Keratinocyte (primary cell): Measurements from ENCODE around the gene THBS2. TPM values are rescaled to one million over a fixed set of nuclear protein-coding genes. Genes with fewer than 3 reads are reported as not detected.

Experiments
- DNase-seq: peaks from one replicate; pipeline ENCODE4 v3.0.0-alpha.2; 2011; ENCODE audit warnings: low read depth, missing footprints, low spot score
- FAIRE-seq: peaks from 2 replicates; lab custom pipeline; 2011; peaks lifted over from hg19 to GRCh38; lab: Jason Lieb, UNC
- H2AFZ ChIP-seq: 2 replicates; pipeline ENCODE4 v1.6.0; 2012; ENCODE audit warnings: low read length, control low read depth, inconsistent platforms; ENCODE audit not compliant: control insufficient read depth
- H3K27ac ChIP-seq: 2 replicates; pipeline ENCODE4 v1.5.1; 2011; ENCODE audit warnings: low read length; ENCODE audit not compliant: control insufficient read depth, insufficient read depth
- H3K27me3 ChIP-seq: 3 replicates; pipeline ENCODE4 v1.6.0; 2011; ENCODE audit warnings: low read length; ENCODE audit not compliant: control insufficient read depth, insufficient read depth; ENCODE audit errors: extremely low read depth
- H3K36me3 ChIP-seq, 2 experiments: 2 replicates in 1 of 2; 3 replicates in 1 of 2; pipeline ENCODE4 v1.5.1; 2011; ENCODE audit warnings: low read length in 2 of 2, mild to moderate bottlenecking in 1 of 2; ENCODE audit not compliant: control insufficient read depth in 2 of 2, insufficient read depth in 2 of 2; ENCODE audit errors: extremely low read depth in 1 of 2
- H3K4me1 ChIP-seq: 3 replicates; pipeline ENCODE4 v1.5.1; 2011; ENCODE audit warnings: low read length; ENCODE audit not compliant: control insufficient read depth, insufficient read depth; ENCODE audit errors: extremely low read depth
- H3K4me2 ChIP-seq: 3 replicates; pipeline ENCODE4 v1.6.0; 2011; ENCODE audit warnings: low read depth, low read length; ENCODE audit not compliant: control insufficient read depth, insufficient read depth; ENCODE audit errors: extremely low read depth
- H3K4me3 ChIP-seq, 3 experiments: fragments of 200-600 bp in 1 of 3; sonication (generic) in 1 of 3; 2 replicates in 2 of 3; 3 replicates in 1 of 3; pipeline ENCODE4 v1.5.1; 2011 to 2016; ENCODE audit warnings: low read length in 3 of 3, mild to moderate bottlenecking in 3 of 3, control low read depth in 2 of 3, inconsistent platforms in 1 of 3, low read depth in 1 of 3, mixed read lengths in 1 of 3, mixed run types in 1 of 3, moderate library complexity in 1 of 3; ENCODE audit not compliant: control insufficient read depth in 2 of 3, insufficient read depth in 2 of 3; ENCODE audit errors: extremely low read depth in 1 of 3
- H3K79me2 ChIP-seq: 2 replicates; pipeline ENCODE4 v1.6.0; 2012; ENCODE audit warnings: low read length; ENCODE audit not compliant: control insufficient read depth, insufficient read depth
- H3K9ac ChIP-seq: 3 replicates; pipeline ENCODE4 v1.6.0; 2011; ENCODE audit warnings: low read length; ENCODE audit not compliant: control insufficient read depth, insufficient read depth; ENCODE audit errors: extremely low read depth
- H3K9me1 ChIP-seq: 3 replicates; pipeline ENCODE4 v1.6.0; 2011; ENCODE audit warnings: low read length; ENCODE audit not compliant: control insufficient read depth, insufficient read depth; ENCODE audit errors: extremely low read depth
- H3K9me3 ChIP-seq: 2 replicates; pipeline ENCODE4 v1.5.1; 2012; ENCODE audit warnings: low read depth, low read length; ENCODE audit not compliant: control insufficient read depth
- H4K20me1 ChIP-seq: 3 replicates; pipeline ENCODE4 v1.6.0; 2011; ENCODE audit warnings: low read length; ENCODE audit not compliant: control insufficient read depth, insufficient read depth; ENCODE audit errors: extremely low read depth
- CTCF ChIP-seq, 3 experiments: IDR thresholded peaks in 1 of 3; conservative IDR thresholded peaks in 1 of 3; optimal IDR thresholded peaks in 1 of 3; 2 replicates in 2 of 3; 3 replicates in 1 of 3; pipeline versions ENCODE3 to v1.5.1; 2011; ENCODE audit warnings: low read length in 3 of 3, mild to moderate bottlenecking in 3 of 3, moderate library complexity in 2 of 3, control low read depth in 1 of 3, inconsistent platforms in 1 of 3; ENCODE audit not compliant: insufficient read depth in 2 of 3; ENCODE audit errors: extremely low read depth in 1 of 3
- EZH2 ChIP-seq: IDR thresholded peaks from one replicate; pipeline ENCODE4 v1.6.1; 2012; ENCODE audit warnings: inconsistent platforms, mild to moderate bottlenecking, low read length, moderate library complexity
- dilution Hi-C: fragments of 300-500 bp; cut with MboI; formaldehyde crosslinking; loops from one replicate; pipeline ENCODE4 v1.7.0; 2020; ENCODE audit warnings: low sequenced_read_pairs; ENCODE audit not compliant: extremely low pct_ligation_motif_present
- polyA plus RNA-seq, 5 experiments: library from polyadenylated mRNA; depleted of rRNA in 3 of 5; stranded (reverse) in 3 of 5; stranded (forward) in 1 of 5; unstranded in 1 of 5; fragments of >200 nt; gene quantifications; 1 replicate in 1 of 5; 2 replicates in 3 of 5; 3 replicates in 1 of 5; pipeline versions ENCODE4 v1.2.1 to v1.2.3, GENCODE V29; 2011 to 2012; ENCODE audit warnings: missing spikeins in 2 of 5, low read depth in 1 of 5, low replicate concordance in 1 of 5

The THBS2 gene
- polyA plus RNA-seq, 1 donor (not counting 4 experiments of a cell fraction or from before 2014, with no cell fraction given) = 533 TPM

GRCh38 chr6:169201985-169202384, 51.7 kb downstream of the THBS2 start:
- no peak overlapping the region for H3K27ac ChIP-seq
- no peaks in the 10 kb centered on the region for H3K9me1 ChIP-seq
- H3K27me3 ChIP-seq = no peaks in the 10 kb centered on the region
- no peak overlapping the region for H3K9ac ChIP-seq
- H3K4me3 ChIP-seq = no peak overlapping the region
- TF ChIP-seq CTCF (optimal IDR thresholded peaks at IDR 0.05 in 1 of 3, IDR thresholded peaks at IDR 0.05 in 1 of 3, conservative IDR thresholded peaks at IDR 0.05 in 1 of 3; ENCODE audit: extremely low read depth in 1 of 3, insufficient read depth in 2 of 3, low read length in 3 of 3) (no peak), EZH2 (no peak)
- H3K36me3 ChIP-seq = no peaks in the 10 kb centered on the region
- no peaks in the 10 kb centered on the region for H3K9me3 ChIP-seq
- H3K4me2 ChIP-seq = no peak overlapping the region
- H4K20me1 ChIP-seq = no peaks in the 10 kb centered on the region
- FAIRE-seq = no peak
- H2AFZ ChIP-seq = no peak overlapping the region
- H3K4me1 ChIP-seq = no peaks in the 10 kb centered on the region
- dilution Hi-C loops = no loop called here
- H3K79me2 ChIP-seq = no peaks in the 10 kb centered on the region
- DNase-seq = no peak

- no peaks in the 10 kb centered on the region for H4K20me1 ChIP-seq
- no peaks in the 10 kb centered on the region for H3K4me1 ChIP-seq
- H3K27me3 ChIP-seq = no peaks in the 10 kb centered on the region
- H2AFZ ChIP-seq = no peak overlapping the region
- TF ChIP-seq CTCF (optimal IDR thresholded peaks at IDR 0.05 in 1 of 3, IDR thresholded peaks at IDR 0.05 in 1 of 3, conservative IDR thresholded peaks at IDR 0.05 in 1 of 3; ENCODE audit: extremely low read depth in 1 of 3, insufficient read depth in 2 of 3, low read length in 3 of 3) (no peak), EZH2 (no peak)
- DNase-seq (no peak), FAIRE-seq (no peak)
- H3K4me2 ChIP-seq = no peak overlapping the region
- H3K4me3 ChIP-seq = no peak overlapping the region
- no peaks in the 10 kb centered on the region for H3K9me3 ChIP-seq
- H3K9me1 ChIP-seq = no peaks in the 10 kb centered on the region
- dilution Hi-C loops = no loop called here
- H3K27ac ChIP-seq = no peak overlapping the region
- no peaks in the 10 kb centered on the region for H3K36me3 ChIP-seq
- H3K9ac ChIP-seq = no peak overlapping the region
- H3K79me2 ChIP-seq = no peaks in the 10 kb centered on the region
Observed at GRCh38 chr6:169200893-169201514, 52.6 kb downstream of the THBS2 start.
